ENCODE results near the gene LRMDA. TPM values are rescaled to one million over a fixed set of nuclear protein-coding genes. Genes with fewer than 3 reads are reported as not detected.

Gene LRMDA
- total RNA-seq, 1 donor from 2014 or later = 0.19 TPM

- H3K27ac Mint-ChIP-seq (ENCODE audit: unreplicated experiment) = no peak overlapping the region
- no peaks in the 10 kb centered on the region for H3K9me3 Mint-ChIP-seq (ENCODE audit: unreplicated experiment)
- no peaks in the 10 kb centered on the region for H3K36me3 Mint-ChIP-seq (ENCODE audit: unreplicated experiment)
- H3K4me3 Mint-ChIP-seq (ENCODE audit: unreplicated experiment) = no peak overlapping the region
- no peaks in the 10 kb centered on the region for H3K4me1 Mint-ChIP-seq (ENCODE audit: unreplicated experiment)
- H3K27me3 Mint-ChIP-seq (ENCODE audit: unreplicated experiment) = peaks cover 24% of the 10 kb centered on the region
- TF ChIP-seq, protein P1, sequence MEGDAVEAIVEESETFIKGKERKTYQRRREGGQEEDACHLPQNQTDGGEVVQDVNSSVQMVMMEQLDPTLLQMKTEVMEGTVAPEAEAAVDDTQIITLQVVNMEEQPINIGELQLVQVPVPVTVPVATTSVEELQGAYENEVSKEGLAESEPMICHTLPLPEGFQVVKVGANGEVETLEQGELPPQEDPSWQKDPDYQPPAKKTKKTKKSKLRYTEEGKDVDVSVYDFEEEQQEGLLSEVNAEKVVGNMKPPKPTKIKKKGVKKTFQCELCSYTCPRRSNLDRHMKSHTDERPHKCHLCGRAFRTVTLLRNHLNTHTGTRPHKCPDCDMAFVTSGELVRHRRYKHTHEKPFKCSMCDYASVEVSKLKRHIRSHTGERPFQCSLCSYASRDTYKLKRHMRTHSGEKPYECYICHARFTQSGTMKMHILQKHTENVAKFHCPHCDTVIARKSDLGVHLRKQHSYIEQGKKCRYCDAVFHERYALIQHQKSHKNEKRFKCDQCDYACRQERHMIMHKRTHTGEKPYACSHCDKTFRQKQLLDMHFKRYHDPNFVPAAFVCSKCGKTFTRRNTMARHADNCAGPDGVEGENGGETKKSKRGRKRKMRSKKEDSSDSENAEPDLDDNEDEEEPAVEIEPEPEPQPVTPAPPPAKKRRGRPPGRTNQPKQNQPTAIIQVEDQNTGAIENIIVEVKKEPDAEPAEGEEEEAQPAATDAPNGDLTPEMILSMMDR (IDR thresholded peaks at IDR 0.05) = no peak
- DNase-seq (ENCODE audit: extremely low spot score, unreplicated experiment) = no peak
Observed at GRCh38 chr10:75527542-75527941, 96.1 kb downstream of the LRMDA start.

GRCh38 chr10:75528392-75528791 lies 97.0 kb downstream of the LRMDA start:
- Mint-ChIP-seq H3K27me3 (ENCODE audit: unreplicated experiment) (peaks cover 25% of the 10 kb centered on the region), H3K9me3 (ENCODE audit: unreplicated experiment) (no peaks in the 10 kb centered on the region), H3K36me3 (ENCODE audit: unreplicated experiment) (no peaks in the 10 kb centered on the region), H3K4me3 (ENCODE audit: unreplicated experiment) (no peak overlapping the region), H3K27ac (ENCODE audit: unreplicated experiment) (no peak overlapping the region), H3K4me1 (ENCODE audit: unreplicated experiment) (no peaks in the 10 kb centered on the region)
- TF ChIP-seq, protein P1 (IDR thresholded peaks at IDR 0.05) = no peak
- no peak for DNase-seq (ENCODE audit: extremely low spot score, unreplicated experiment)

- Mint-ChIP-seq H3K27me3 (ENCODE audit: unreplicated experiment) (peaks cover 27% of the 10 kb centered on the region), H3K36me3 (ENCODE audit: unreplicated experiment) (no peaks in the 10 kb centered on the region), H3K4me1 (ENCODE audit: unreplicated experiment) (no peaks in the 10 kb centered on the region)
Observed at GRCh38 chr10:75530299-75530698, 98.9 kb downstream of the LRMDA start.

GRCh38 chr10:75531571-75532031 lies 100.2 kb downstream of the LRMDA start:
- no peaks in the 10 kb centered on the region for H3K9me3 Mint-ChIP-seq (ENCODE audit: unreplicated experiment)
- H3K4me3 Mint-ChIP-seq (ENCODE audit: unreplicated experiment) = no peak overlapping the region
- H3K4me1 Mint-ChIP-seq (ENCODE audit: unreplicated experiment) = no peaks in the 10 kb centered on the region
- TF ChIP-seq, protein P1 (IDR thresholded peaks at IDR 0.05) = no peak
- H3K36me3 Mint-ChIP-seq (ENCODE audit: unreplicated experiment) = no peaks in the 10 kb centered on the region
- no peak overlapping the region for H3K27ac Mint-ChIP-seq (ENCODE audit: unreplicated experiment)
- peaks cover 30% of the 10 kb centered on the region for H3K27me3 Mint-ChIP-seq (ENCODE audit: unreplicated experiment)
- no peak for DNase-seq (ENCODE audit: extremely low spot score, unreplicated experiment)

More at GRCh38 chr10:75530299-75530698, 98.9 kb downstream of the LRMDA start:
- H3K9me3 Mint-ChIP-seq (ENCODE audit: unreplicated experiment) = no peaks in the 10 kb centered on the region
- H3K27ac Mint-ChIP-seq (ENCODE audit: unreplicated experiment) = no peak overlapping the region
- TF ChIP-seq, protein P1 (IDR thresholded peaks at IDR 0.05) = no peak
- DNase-seq (ENCODE audit: extremely low spot score, unreplicated experiment) = no peak
- no peak overlapping the region for H3K4me3 Mint-ChIP-seq (ENCODE audit: unreplicated experiment)

DNA sequence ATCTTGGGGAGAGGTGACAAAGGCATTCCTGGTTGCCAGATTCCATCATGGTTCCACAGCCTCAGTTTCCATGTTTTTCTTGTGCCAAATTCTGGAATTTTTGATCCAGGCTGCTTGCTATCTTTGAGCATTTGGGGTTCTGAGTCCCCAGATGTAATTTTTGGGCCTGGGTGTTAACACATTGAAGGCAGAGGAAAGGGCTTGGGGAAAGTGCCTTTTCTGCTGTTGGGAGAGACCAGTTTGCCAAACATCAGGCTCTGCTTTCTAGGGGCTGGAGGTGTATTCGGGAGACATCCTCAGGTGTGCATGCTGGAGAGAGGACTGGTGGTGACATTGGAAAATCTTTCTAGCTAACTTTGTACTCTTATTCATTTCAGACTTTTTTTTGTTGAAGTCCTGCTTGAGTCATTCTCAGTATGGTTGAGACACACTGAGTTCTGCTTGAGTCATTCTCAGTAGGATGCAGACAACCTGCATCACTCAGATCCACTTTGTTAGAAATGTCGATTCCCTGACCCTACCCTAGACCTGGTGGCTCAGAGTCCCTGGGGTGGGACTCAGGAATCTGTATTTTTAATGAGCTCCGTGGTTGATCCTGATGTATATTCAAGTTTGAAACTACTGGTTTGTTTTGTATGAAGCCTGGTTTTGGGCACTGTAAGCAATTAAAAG lies 101.0 kb downstream of the LRMDA start:
- Mint-ChIP-seq H3K27me3 (ENCODE audit: unreplicated experiment) (peaks cover 35% of the 10 kb centered on the region), H3K4me1 (ENCODE audit: unreplicated experiment) (no peaks in the 10 kb centered on the region), H3K9me3 (ENCODE audit: unreplicated experiment) (no peaks in the 10 kb centered on the region), H3K36me3 (ENCODE audit: unreplicated experiment) (no peaks in the 10 kb centered on the region), H3K27ac (ENCODE audit: unreplicated experiment) (no peak overlapping the region), H3K4me3 (ENCODE audit: unreplicated experiment) (no peak overlapping the region)
- no peak for DNase-seq (ENCODE audit: extremely low spot score, unreplicated experiment)
- TF ChIP-seq, protein P1 (IDR thresholded peaks at IDR 0.05) = no peak
